Measurements from ENCODE around the gene ZNF667. TPM values are rescaled to one million over a fixed set of nuclear protein-coding genes. Genes with fewer than 3 reads are reported as not detected.
A peak's percentile ranks its signal among the peaks of the same experiment; 100 is the strongest.

Gene ZNF667
- polyA plus RNA-seq, 3 donors: 0.98 to 3.0 (median 1.6) TPM

- no peak overlapping the region for H3K27ac ChIP-seq (ENCODE audit: low read depth, low read length)
- 96 to 97% (median 96%) methylated on average over 4 of the region's 4 CpGs for WGBS, 3 donors
Measured at GRCh38 chr19:56400485-56400884, 76.7 kb downstream of the ZNF667 start.

GRCh38 chr19:56398809-56399208 lies 78.3 kb downstream of the ZNF667 start:
- H3K27ac ChIP-seq (ENCODE audit: low read depth, low read length): no peak overlapping the region
- 86 to 93% (median 88%) methylated on average over 5 of the region's 5 CpGs for WGBS, 3 donors

- H3K27ac ChIP-seq (ENCODE audit: low read depth, low read length): peak within 1 kb of the TSS; percentile 92
- 1% methylated on average over 73 of the region's 73 CpGs for WGBS, 3 donors
Measured at GRCh38 chr19:56393119-56394012, 83.8 kb downstream of the ZNF667 start, which contains the start of gene ZNF582. TSS of gene ZNF582 (minus strand) at chr19:56393534. CDS start at chr19:56391752, 1,782 bp downstream.

Other genes starting within 250 kb of the ZNF667 start
- 1 to 10 TPM in 1 of 3 donors, under 1 TPM in 1, not detected in 1; 0.32 to 1.2 TPM for gene EDDM13, start 204.6 kb downstream of the ZNF667 start, polyA plus RNA-seq
- 1 to 10 TPM; 3.2 to 7.5 (median 4.3) TPM for gene ZSCAN5A, start 162.5 kb downstream of the ZNF667 start, polyA plus RNA-seq
- 1 to 10 TPM; 2.1 to 3.8 (median 2.3) TPM for gene ZNF582, start 83.8 kb downstream of the ZNF667 start, polyA plus RNA-seq
- 1 to 10 TPM; 1.5 to 2.1 (median 1.9) TPM for gene ZNF583, start 73.0 kb downstream of the ZNF667 start, polyA plus RNA-seq
- gene ZNF471, start 30.5 kb upstream of the ZNF667 start, polyA plus RNA-seq: 1 to 10 TPM; 1.7 to 2.8 (median 1.8) TPM
- 1 to 10 TPM; 2.1 to 5.3 (median 2.6) TPM for gene ZFP28, start 61.6 kb upstream of the ZNF667 start, polyA plus RNA-seq
- 1 to 10 TPM in 1 of 3 donors, under 1 TPM in 2; 0.79 to 4.3 (median 0.92) TPM for gene ZNF470, start 90.1 kb upstream of the ZNF667 start, polyA plus RNA-seq
- 1 to 10 TPM; 2.2 to 4.2 (median 3.4) TPM for gene ZNF71, start 118.0 kb upstream of the ZNF667 start, polyA plus RNA-seq
- gene SMIM17, start 165.8 kb upstream of the ZNF667 start, polyA plus RNA-seq: under 1 TPM in 2 of 3 donors, not detected in 1; 0.07 to 0.43 TPM
- gene ZNF835, start 194.4 kb upstream of the ZNF667 start, polyA plus RNA-seq: 1 to 10 TPM in 2 of 3 donors, under 1 TPM in 1; 0.11 to 2.0 (median 1.1) TPM